HEK293 (cell line): ENCODE measurements around the gene KRT71.

ENCODE experiments used
- CTCF ChIA-PET: fragments of 350-600 bp; formaldehyde crosslinking; extraction: SDS; loops from one replicate; lab custom pipeline; 2021; ENCODE audit warnings: antibody characterized with exemption; lab: Yijun Ruan, JAX
- POLR2A ChIA-PET: fragments of 300-600 bp; formaldehyde crosslinking; extraction: SDS; loops from one replicate; lab custom pipeline; 2020; ENCODE audit warnings: antibody characterized with exemption, inconsistent platforms; lab: Yijun Ruan, JAX
- H3K27ac ChIP-seq: fragments of 200-500 bp; sonication (Bioruptor generic); 2 replicates; pipeline ENCODE4 v1.5.1; 2014; ENCODE audit warnings: low read depth, low read length, control low read depth, inconsistent platforms; ENCODE audit errors: extremely low read depth
- H3K36me3 ChIP-seq, 2 experiments: fragments of 200-500 bp in 1 of 2; sonication (Bioruptor generic) in 1 of 2; 1 replicate in 1 of 2; 2 replicates in 1 of 2; pipeline ENCODE4 v1.5.1; 2014 to 2017; ENCODE audit warnings: inconsistent platforms in 2 of 2, low read length in 2 of 2; ENCODE audit not compliant: control insufficient read depth in 2 of 2, insufficient read depth in 1 of 2
- H3K4me1 ChIP-seq: fragments of 200-500 bp; sonication (Bioruptor generic); 2 replicates; pipeline ENCODE4 v1.5.1; 2014; ENCODE audit warnings: mild to moderate bottlenecking, low read length, inconsistent platforms; ENCODE audit not compliant: control insufficient read depth, insufficient read depth
- H3K4me3 ChIP-seq: 2 replicates; pipeline ENCODE4 v1.5.1; 2011; ENCODE audit warnings: low read depth, mild to moderate bottlenecking, control low read depth, low read length, moderate library complexity
- H3K9me3 ChIP-seq: fragments of 200-500 bp; sonication (Bioruptor generic); 2 replicates; pipeline ENCODE4 v1.5.1; 2014; ENCODE audit warnings: low read depth, low read length, inconsistent platforms; ENCODE audit not compliant: control insufficient read depth, insufficient read depth
- GLI2 ChIP-seq: fragments of 450-650 bp; formaldehyde crosslinking; IDR thresholded peaks from 2 replicates; pipeline ENCODE4; 2017; ENCODE audit warnings: missing biosample characterization, missing genetic modification characterization, low read depth, borderline replicate concordance
- SP2 ChIP-seq: fragments of 450-650 bp; formaldehyde crosslinking; IDR thresholded peaks from 2 replicates; pipeline ENCODE4 v1.5.1; 2016; ENCODE audit warnings: missing biosample characterization, missing genetic modification characterization
- ZFHX2 ChIP-seq: fragments of 450-650 bp; formaldehyde crosslinking; conservative IDR thresholded peaks from 2 replicates; pipeline ENCODE4 v1.5.1; 2016; ENCODE audit warnings: missing biosample characterization, missing genetic modification characterization
- ZIC2 ChIP-seq: fragments of 450-650 bp; formaldehyde crosslinking; IDR thresholded peaks from 2 replicates; pipeline ENCODE4 v1.5.1; 2016; ENCODE audit warnings: missing biosample characterization, missing genetic modification characterization
- ZNF114 ChIP-seq: fragments of 450-650 bp; formaldehyde crosslinking; IDR thresholded peaks from 2 replicates; pipeline ENCODE4 v1.5.0; 2017; ENCODE audit warnings: missing biosample characterization, missing genetic modification characterization
- ZNF132 ChIP-seq: fragments of 450-650 bp; formaldehyde crosslinking; IDR thresholded peaks from 2 replicates; pipeline ENCODE4 v1.5.1; 2017; ENCODE audit warnings: missing biosample characterization, missing genetic modification characterization, borderline replicate concordance
- ZNF138 ChIP-seq: fragments of 450-650 bp; formaldehyde crosslinking; IDR thresholded peaks from 2 replicates; pipeline ENCODE4 v1.5.1; 2016; ENCODE audit warnings: missing biosample characterization, missing genetic modification characterization, borderline replicate concordance
- ZNF155 ChIP-seq: fragments of 450-650 bp; formaldehyde crosslinking; IDR thresholded peaks from 2 replicates; pipeline ENCODE4 v1.5.1; 2016; ENCODE audit warnings: missing biosample characterization, missing genetic modification characterization
- ZNF184 ChIP-seq: fragments of 450-650 bp; IDR thresholded peaks from 2 replicates; pipeline ENCODE4 v1.5.1; 2018; ENCODE audit warnings: missing biosample characterization, mild to moderate bottlenecking, missing genetic modification characterization
- ZNF19 ChIP-seq: fragments of 450-650 bp; formaldehyde crosslinking; IDR thresholded peaks from 2 replicates; pipeline ENCODE4; 2016; ENCODE audit warnings: missing biosample characterization, missing genetic modification characterization, low read depth
- ZNF211 ChIP-seq: fragments of 450-650 bp; formaldehyde crosslinking; IDR thresholded peaks from 2 replicates; pipeline ENCODE4 v1.5.1; 2016; ENCODE audit warnings: low read depth, missing biosample characterization, missing genetic modification characterization
- ZNF311 ChIP-seq: fragments of 450-650 bp; formaldehyde crosslinking; IDR thresholded peaks from 2 replicates; pipeline ENCODE4 v1.5.1; 2017; ENCODE audit warnings: missing biosample characterization, missing genetic modification characterization, borderline replicate concordance
- ZNF544 ChIP-seq: fragments of 450-650 bp; formaldehyde crosslinking; IDR thresholded peaks from 2 replicates; pipeline ENCODE4 v1.5.0; 2017; ENCODE audit warnings: missing biosample characterization, missing genetic modification characterization
- ZNF561 ChIP-seq: fragments of 450-650 bp; IDR thresholded peaks from 2 replicates; pipeline ENCODE4 v1.5.1; 2018; ENCODE audit warnings: missing biosample characterization, missing genetic modification characterization, borderline replicate concordance
- ZNF624 ChIP-seq: fragments of 450-650 bp; formaldehyde crosslinking; IDR thresholded peaks from 2 replicates; pipeline ENCODE4 v1.5.1; 2017; ENCODE audit warnings: missing biosample characterization, missing genetic modification characterization
- ZNF654 ChIP-seq: fragments of 450-650 bp; formaldehyde crosslinking; IDR thresholded peaks from 2 replicates; pipeline ENCODE4 v1.5.1; 2016; ENCODE audit warnings: low read depth, missing biosample characterization, missing genetic modification characterization
- ZNF670 ChIP-seq: fragments of 450-650 bp; formaldehyde crosslinking; IDR thresholded peaks from 2 replicates; pipeline ENCODE4 v1.5.1; 2016; ENCODE audit warnings: missing biosample characterization, missing genetic modification characterization, low read depth
- ZNF677 ChIP-seq: fragments of 450-650 bp; IDR thresholded peaks from 2 replicates; pipeline ENCODE4 v1.5.0; 2018; ENCODE audit warnings: missing biosample characterization, mild to moderate bottlenecking, missing genetic modification characterization, moderate library complexity
- ZNF747 ChIP-seq: fragments of 450-650 bp; formaldehyde crosslinking; IDR thresholded peaks from 2 replicates; pipeline ENCODE4 v1.5.1; 2016; ENCODE audit warnings: missing biosample characterization, missing genetic modification characterization
- ZNF76 ChIP-seq: fragments of 450-650 bp; formaldehyde crosslinking; IDR thresholded peaks from 2 replicates; pipeline ENCODE4; 2016; ENCODE audit warnings: low read depth, missing biosample characterization, missing genetic modification characterization, borderline replicate concordance
- TF ChIP-seq, protein P1 (sequence below): fragments of 450-650 bp; formaldehyde crosslinking; IDR thresholded peaks from 2 replicates; pipeline ENCODE4 v1.5.1; 2017; ENCODE audit warnings: missing biosample characterization, missing genetic modification characterization
- TF ChIP-seq, protein P2 (sequence below): fragments of 450-650 bp; formaldehyde crosslinking; IDR thresholded peaks from 2 replicates; pipeline ENCODE4 v1.5.1; 2017; ENCODE audit warnings: missing biosample characterization, missing genetic modification characterization
- TF ChIP-seq, protein P3 (sequence below): fragments of 450-650 bp; formaldehyde crosslinking; IDR thresholded peaks from 2 replicates; pipeline ENCODE4 v1.5.1; 2016; ENCODE audit warnings: missing biosample characterization, missing genetic modification characterization
- TF ChIP-seq, protein P4 (sequence below): fragments of 450-650 bp; IDR thresholded peaks from 2 replicates; pipeline ENCODE4 v1.5.1; 2018; ENCODE audit warnings: missing biosample characterization, mild to moderate bottlenecking, missing genetic modification characterization
- TF ChIP-seq, protein P5 (sequence below): fragments of 450-650 bp; formaldehyde crosslinking; IDR thresholded peaks from 2 replicates; pipeline ENCODE4 v1.5.1; 2016; ENCODE audit warnings: missing biosample characterization, missing genetic modification characterization

Gene KRT71

DNA sequence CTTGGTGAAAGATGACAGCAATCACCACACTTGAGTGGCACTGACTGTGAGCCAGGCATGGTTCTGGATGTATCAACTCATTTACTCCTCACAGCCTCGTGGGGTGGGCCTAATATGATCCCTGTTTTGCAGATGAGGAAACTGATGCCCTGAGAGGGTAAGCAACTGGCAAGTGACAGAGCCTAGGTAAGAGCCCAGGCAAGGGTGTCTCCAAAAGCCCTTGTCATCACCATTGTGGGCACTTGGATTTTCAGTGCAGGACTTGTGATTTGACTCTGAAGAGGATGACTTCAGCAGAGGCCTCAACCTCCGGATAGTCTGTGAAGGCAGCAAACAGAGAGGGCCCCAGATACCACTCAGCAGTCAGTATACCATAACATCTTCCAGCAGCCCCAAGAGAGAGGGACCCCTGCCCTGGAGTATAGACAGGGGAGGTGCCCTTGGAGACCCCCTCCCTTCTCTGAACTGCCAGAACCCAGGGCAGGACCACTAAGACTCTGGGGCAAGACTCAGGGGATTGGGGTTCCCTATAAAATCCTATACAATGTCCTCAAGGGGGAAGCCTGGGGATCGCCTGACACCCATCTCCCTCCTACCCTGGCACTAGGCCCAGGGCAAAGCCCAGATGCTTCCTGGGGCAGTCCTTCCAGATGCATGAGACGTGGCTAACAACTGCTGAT, 25.7 kb downstream of the KRT71 start:
- no peaks in the 10 kb centered on the region for H3K9me3 ChIP-seq
- no peaks in the 10 kb centered on the region for H3K36me3 ChIP-seq
- no peaks in the 10 kb centered on the region for H3K4me1 ChIP-seq
- H3K4me3 ChIP-seq: no peak overlapping the region
- TF ChIP-seq ZNF747 (tag by site-specific recombination) (no peak), ZNF311 (no peak), ZNF624 (tag by site-specific recombination) (no peak)
- TF ChIP-seq, protein P1, sequence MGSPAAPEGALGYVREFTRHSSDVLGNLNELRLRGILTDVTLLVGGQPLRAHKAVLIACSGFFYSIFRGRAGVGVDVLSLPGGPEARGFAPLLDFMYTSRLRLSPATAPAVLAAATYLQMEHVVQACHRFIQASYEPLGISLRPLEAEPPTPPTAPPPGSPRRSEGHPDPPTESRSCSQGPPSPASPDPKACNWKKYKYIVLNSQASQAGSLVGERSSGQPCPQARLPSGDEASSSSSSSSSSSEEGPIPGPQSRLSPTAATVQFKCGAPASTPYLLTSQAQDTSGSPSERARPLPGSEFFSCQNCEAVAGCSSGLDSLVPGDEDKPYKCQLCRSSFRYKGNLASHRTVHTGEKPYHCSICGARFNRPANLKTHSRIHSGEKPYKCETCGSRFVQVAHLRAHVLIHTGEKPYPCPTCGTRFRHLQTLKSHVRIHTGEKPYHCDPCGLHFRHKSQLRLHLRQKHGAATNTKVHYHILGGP (tag by site-specific recombination): no peak
- TF ChIP-seq, protein P2, sequence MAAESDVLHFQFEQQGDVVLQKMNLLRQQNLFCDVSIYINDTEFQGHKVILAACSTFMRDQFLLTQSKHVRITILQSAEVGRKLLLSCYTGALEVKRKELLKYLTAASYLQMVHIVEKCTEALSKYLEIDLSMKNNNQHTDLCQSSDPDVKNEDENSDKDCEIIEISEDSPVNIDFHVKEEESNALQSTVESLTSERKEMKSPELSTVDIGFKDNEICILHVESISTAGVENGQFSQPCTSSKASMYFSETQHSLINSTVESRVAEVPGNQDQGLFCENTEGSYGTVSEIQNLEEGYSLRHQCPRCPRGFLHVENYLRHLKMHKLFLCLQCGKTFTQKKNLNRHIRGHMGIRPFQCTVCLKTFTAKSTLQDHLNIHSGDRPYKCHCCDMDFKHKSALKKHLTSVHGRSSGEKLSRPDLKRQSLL: no peak
- TF ChIP-seq, all 188 proteins: peak for 0
- H3K27ac ChIP-seq: no peak overlapping the region
- ChIA-PET POLR2A (no interaction called here), CTCF (no interaction called here)

DNA sequence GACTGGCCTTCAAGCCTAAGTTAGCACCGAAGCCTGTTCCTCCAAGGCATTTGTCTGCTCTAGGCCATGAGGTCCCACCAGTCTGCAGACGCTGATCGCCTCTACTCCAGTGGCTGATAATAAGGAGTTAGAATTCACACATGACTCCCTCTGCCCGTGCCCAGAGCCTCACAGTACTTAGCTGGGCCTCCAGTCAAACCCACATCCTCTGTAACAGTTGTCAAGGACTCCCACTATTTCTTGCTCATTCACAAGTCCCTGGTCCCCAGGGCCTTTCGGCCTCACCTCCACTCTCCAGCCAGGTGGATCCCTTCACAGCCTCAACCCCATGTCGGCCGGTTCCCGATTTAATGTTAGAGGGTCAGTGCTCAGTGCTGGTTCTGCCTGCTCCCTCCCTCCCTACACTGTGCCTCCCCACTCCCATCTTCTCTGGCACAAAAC, 26.4 kb downstream of the KRT71 start:
- POLR2A ChIA-PET: no interaction called here
- Histone ChIP-seq H3K9me3 (no peaks in the 10 kb centered on the region), H3K27ac (no peak overlapping the region), H3K36me3 (no peaks in the 10 kb centered on the region), H3K4me1 (no peaks in the 10 kb centered on the region), H3K4me3 (no peak overlapping the region)
- TF ChIP-seq ZNF670 (tag by site-specific recombination) (no peak), ZNF561 (tag by site-specific recombination) (no peak), ZIC2 (tag by site-specific recombination) (no peak), ZNF155 (tag by site-specific recombination) (no peak), ZNF138 (no peak), ZFHX2 (tag by site-specific recombination) (no peak), ZNF114 (tag by site-specific recombination) (no peak), ZNF544 (tag by site-specific recombination) (no peak), ZNF677 (tag by site-specific recombination) (no peak), SP2 (tag by site-specific recombination) (no peak), ZNF132 (no peak)
- CTCF ChIA-PET: interaction anchor here (0.7 kb wide), 1 partner anchor 142 kb away, joined by 3 read pairs; no protein-coding TSS in a partner anchor

DNA sequence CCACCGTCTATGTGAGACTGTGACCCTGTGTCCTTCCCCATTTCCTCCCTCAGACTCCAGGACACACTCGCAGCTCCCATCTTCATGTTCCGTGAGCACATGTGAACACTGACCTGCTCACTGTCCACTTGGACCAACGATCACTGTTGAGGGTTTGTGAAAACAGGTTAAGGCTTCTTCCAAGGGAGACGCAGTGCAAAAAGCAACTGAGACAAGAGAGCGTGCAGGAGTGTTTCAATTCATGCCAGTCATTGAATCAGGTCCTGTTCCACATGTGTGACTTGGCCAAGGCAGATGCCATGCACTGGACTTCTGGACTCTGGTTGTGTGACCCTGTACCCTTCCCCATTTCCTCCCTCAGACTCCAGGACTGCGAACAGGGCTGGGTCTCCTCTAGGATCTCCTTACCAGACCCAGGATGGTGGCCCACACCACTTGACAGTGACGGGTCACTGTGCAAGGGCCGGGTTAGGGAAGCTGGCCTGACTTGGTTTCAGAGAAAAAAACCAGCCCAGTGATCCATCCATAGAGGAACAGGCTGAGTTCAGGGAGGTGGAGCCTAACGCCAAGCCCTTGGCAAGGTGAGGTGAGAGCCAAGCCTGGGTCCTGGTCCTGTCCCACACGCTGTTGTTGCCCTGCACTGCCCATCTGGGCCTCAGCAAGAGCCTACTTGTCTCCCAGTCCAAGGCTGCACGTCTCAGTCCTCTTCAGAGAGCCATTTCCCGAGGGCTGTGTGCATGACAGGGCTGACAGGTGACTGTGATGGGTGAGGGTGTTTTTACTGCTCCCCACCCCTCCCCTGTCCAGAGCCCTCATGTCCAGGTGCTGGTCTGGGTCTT, 27.1 kb downstream of the KRT71 start:
- ChIA-PET CTCF (interaction anchor here (0.7 to 0.8 kb wide), 3 partner anchors 18 to 568 kb away, joined by 3 to 4 read pairs (median 3); no protein-coding TSS in a partner anchor), POLR2A (no interaction called here)
- Histone ChIP-seq H3K4me3 (no peak overlapping the region), H3K9me3 (no peaks in the 10 kb centered on the region), H3K4me1 (no peaks in the 10 kb centered on the region), H3K27ac (no peak overlapping the region), H3K36me3 (no peaks in the 10 kb centered on the region)
- TF ChIP-seq, protein P3, sequence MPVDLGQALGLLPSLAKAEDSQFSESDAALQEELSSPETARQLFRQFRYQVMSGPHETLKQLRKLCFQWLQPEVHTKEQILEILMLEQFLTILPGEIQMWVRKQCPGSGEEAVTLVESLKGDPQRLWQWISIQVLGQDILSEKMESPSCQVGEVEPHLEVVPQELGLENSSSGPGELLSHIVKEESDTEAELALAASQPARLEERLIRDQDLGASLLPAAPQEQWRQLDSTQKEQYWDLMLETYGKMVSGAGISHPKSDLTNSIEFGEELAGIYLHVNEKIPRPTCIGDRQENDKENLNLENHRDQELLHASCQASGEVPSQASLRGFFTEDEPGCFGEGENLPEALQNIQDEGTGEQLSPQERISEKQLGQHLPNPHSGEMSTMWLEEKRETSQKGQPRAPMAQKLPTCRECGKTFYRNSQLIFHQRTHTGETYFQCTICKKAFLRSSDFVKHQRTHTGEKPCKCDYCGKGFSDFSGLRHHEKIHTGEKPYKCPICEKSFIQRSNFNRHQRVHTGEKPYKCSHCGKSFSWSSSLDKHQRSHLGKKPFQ (tag by site-specific recombination): no peak
- TF ChIP-seq ZNF76 (no peak), ZNF211 (tag by site-specific recombination) (no peak), GLI2 (no peak), ZNF19 (no peak), ZNF184 (tag by site-specific recombination) (no peak), ZNF654 (tag by site-specific recombination) (no peak)
- TF ChIP-seq, protein P4, sequence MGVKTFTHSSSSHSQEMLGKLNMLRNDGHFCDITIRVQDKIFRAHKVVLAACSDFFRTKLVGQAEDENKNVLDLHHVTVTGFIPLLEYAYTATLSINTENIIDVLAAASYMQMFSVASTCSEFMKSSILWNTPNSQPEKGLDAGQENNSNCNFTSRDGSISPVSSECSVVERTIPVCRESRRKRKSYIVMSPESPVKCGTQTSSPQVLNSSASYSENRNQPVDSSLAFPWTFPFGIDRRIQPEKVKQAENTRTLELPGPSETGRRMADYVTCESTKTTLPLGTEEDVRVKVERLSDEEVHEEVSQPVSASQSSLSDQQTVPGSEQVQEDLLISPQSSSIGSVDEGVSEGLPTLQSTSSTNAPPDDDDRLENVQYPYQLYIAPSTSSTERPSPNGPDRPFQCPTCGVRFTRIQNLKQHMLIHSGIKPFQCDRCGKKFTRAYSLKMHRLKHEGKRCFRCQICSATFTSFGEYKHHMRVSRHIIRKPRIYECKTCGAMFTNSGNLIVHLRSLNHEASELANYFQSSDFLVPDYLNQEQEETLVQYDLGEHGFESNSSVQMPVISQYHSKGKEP: no peak
- TF ChIP-seq, protein P5, sequence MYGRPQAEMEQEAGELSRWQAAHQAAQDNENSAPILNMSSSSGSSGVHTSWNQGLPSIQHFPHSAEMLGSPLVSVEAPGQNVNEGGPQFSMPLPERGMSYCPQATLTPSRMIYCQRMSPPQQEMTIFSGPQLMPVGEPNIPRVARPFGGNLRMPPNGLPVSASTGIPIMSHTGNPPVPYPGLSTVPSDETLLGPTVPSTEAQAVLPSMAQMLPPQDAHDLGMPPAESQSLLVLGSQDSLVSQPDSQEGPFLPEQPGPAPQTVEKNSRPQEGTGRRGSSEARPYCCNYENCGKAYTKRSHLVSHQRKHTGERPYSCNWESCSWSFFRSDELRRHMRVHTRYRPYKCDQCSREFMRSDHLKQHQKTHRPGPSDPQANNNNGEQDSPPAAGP: no peak
